Panc1 (cell line): ENCODE results near the gene ELAVL1. TPM values are rescaled to one million over a fixed set of nuclear protein-coding genes. Genes with fewer than 3 reads are reported as not detected.

Experiments
- ATAC-seq: fragments of 200-7000 bp; cut with Tn5 transposase; 2 replicates; pipeline ENCODE4 v1.9.1; 2020; ENCODE audit warnings: mild to moderate bottlenecking, moderate library complexity
- BruUV-seq: library from RNA; stranded (reverse); fragments of 400-500 nt; replicated peaks from 2 replicates; lab custom pipeline; 2021; lab: Mats Ljungman, UMichigan
- CTCF ChIA-PET: fragments of 300-600 bp; sonication (Branson Sonifier 250); formaldehyde crosslinking; loops from one replicate; lab custom pipeline; 2022; ENCODE audit warnings: antibody characterized with exemption; lab: Charles Lee
- POLR2A ChIA-PET: fragments of 300-600 bp; sonication (Branson Sonifier 250); formaldehyde crosslinking; loops from one replicate; lab custom pipeline; 2022; ENCODE audit warnings: antibody characterized with exemption; lab: Charles Lee
- DNase-seq: peaks from one replicate; pipeline ENCODE4 v3.0.0-alpha.2; 2010; ENCODE audit warnings: low read depth, low spot score
- H3K27ac ChIP-seq: 2 replicates; pipeline ENCODE4 v1.5.1; 2011; ENCODE audit warnings: mild to moderate bottlenecking, low read length, inconsistent platforms
- H3K27me3 ChIP-seq: fragments of 200-500 bp; sonication (Bioruptor generic); 2 replicates; pipeline ENCODE4 v1.6.0; 2014; ENCODE audit warnings: low read length, inconsistent platforms; ENCODE audit not compliant: control insufficient read depth, insufficient read depth
- H3K36me3 ChIP-seq: fragments of 200-500 bp; sonication (Bioruptor generic); 2 replicates; pipeline ENCODE4 v1.5.1; 2014; ENCODE audit warnings: inconsistent platforms, mild to moderate bottlenecking, low read length, moderate library complexity; ENCODE audit not compliant: control insufficient read depth, insufficient read depth
- H3K4me1 ChIP-seq: 2 replicates; pipeline ENCODE4 v1.5.1; 2011; ENCODE audit warnings: inconsistent platforms, mild to moderate bottlenecking, low read length, moderate library complexity; ENCODE audit not compliant: control insufficient read depth, insufficient read depth
- H3K4me3 ChIP-seq, 2 experiments: 2 replicates each; pipeline ENCODE4 v1.5.1; 2011 to 2012; ENCODE audit warnings: low read depth in 2 of 2, low read length in 2 of 2, mild to moderate bottlenecking in 2 of 2, inconsistent platforms in 1 of 2, moderate library complexity in 1 of 2
- H3K9me3 ChIP-seq: fragments of 200-500 bp; sonication (Bioruptor generic); 2 replicates; pipeline ENCODE4 v1.5.1; 2014; ENCODE audit warnings: low read depth, mild to moderate bottlenecking, inconsistent platforms, low read length, moderate library complexity; ENCODE audit not compliant: control insufficient read depth, insufficient read depth
- POLR2AphosphoS5 ChIP-seq: IDR thresholded peaks from 2 replicates; pipeline ENCODE4 v1.6.1; 2012; ENCODE audit warnings: mild to moderate bottlenecking, low read depth, low read length, moderate library complexity
- SIN3A ChIP-seq: IDR thresholded peaks from 2 replicates; pipeline ENCODE4 v1.6.1; 2012; ENCODE audit warnings: low read depth, mild to moderate bottlenecking, low read length, moderate library complexity, borderline replicate concordance; ENCODE audit not compliant: insufficient read depth
- TCF7L2 ChIP-seq: IDR thresholded peaks from 2 replicates; pipeline ENCODE4 v1.6.1; 2011; ENCODE audit warnings: mild to moderate bottlenecking, low read depth, low read length, inconsistent platforms
- in situ Hi-C: cut with HindIII; loops from 2 replicates; pipeline ENCODE4 v1.10.0; 2016; ENCODE audit warnings: low sequenced_read_pairs, low pct_unique_long_range_greater_than_20kb
- intact Hi-C: fragments of 100-400 bp; cut with micrococcal nuclease; formaldehyde crosslinking; loops from one replicate; pipeline ENCODE4 v1.10.0; 2022; ENCODE audit not compliant: unreplicated experiment
- total RNA-seq: library from RNA; stranded (reverse); gene quantifications from one replicate; pipeline ENCODE4 v1.2.1, GENCODE V29; 2021; ENCODE audit not compliant: unreplicated experiment
- TF ChIP-seq, protein P1 (sequence below), 2 experiments: IDR thresholded peaks; 2 replicates each; pipeline ENCODE4 v1.6.1; 2011 to 2012; ENCODE audit warnings: low read depth in 2 of 2, control low read depth in 1 of 2, low read length in 1 of 2, mild to moderate bottlenecking in 1 of 2, moderate library complexity in 1 of 2; ENCODE audit not compliant: insufficient read depth in 1 of 2
- TF ChIP-seq, protein P2 (sequence below): fragments of 450-650 bp; IDR thresholded peaks from 2 replicates; pipeline ENCODE4 v1.5.1; 2017; ENCODE audit warnings: mild to moderate bottlenecking

ELAVL1 gene
- total RNA-seq, 1 experiment from 2014 or later: 123 TPM

DNA sequence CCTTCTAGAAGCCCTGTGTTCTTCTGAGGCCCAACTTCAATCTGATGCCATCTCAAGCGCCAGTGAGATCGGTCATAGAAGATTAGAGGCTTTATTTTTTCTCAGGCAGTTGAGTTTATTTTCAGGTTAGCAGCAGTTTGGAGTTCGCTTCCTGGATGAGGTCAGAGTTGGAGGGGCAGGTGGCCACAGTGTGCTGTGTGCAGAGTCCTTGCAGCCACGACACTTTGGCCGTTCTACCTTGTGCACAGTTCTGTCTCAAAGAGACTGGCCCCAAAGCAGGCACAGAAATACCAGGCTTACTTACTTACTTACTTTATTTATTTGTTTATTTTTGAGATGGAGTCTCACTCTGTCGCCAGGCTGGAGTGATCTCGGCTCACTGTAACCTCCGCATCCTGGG is 15.9 kb upstream of the ELAVL1 start:
- DNase-seq (no peak), ATAC-seq (no peak)
- in situ Hi-C loops: no loop called here
- intact Hi-C loops: no loop called here
- Histone ChIP-seq H3K4me3 (no peak overlapping the region), H3K27me3 (no peaks in the 10 kb centered on the region), H3K4me1 (no peaks in the 10 kb centered on the region), H3K27ac (no peak overlapping the region), H3K36me3 (no peaks in the 10 kb centered on the region), H3K9me3 (no peaks in the 10 kb centered on the region)
- no TSS peak for BruUV-seq
- ChIA-PET POLR2A (no interaction called here), CTCF (no interaction called here)
- TF ChIP-seq SIN3A (no peak), TCF7L2 (no peak), POLR2AphosphoS5 (no peak)
- TF ChIP-seq, protein P1, sequence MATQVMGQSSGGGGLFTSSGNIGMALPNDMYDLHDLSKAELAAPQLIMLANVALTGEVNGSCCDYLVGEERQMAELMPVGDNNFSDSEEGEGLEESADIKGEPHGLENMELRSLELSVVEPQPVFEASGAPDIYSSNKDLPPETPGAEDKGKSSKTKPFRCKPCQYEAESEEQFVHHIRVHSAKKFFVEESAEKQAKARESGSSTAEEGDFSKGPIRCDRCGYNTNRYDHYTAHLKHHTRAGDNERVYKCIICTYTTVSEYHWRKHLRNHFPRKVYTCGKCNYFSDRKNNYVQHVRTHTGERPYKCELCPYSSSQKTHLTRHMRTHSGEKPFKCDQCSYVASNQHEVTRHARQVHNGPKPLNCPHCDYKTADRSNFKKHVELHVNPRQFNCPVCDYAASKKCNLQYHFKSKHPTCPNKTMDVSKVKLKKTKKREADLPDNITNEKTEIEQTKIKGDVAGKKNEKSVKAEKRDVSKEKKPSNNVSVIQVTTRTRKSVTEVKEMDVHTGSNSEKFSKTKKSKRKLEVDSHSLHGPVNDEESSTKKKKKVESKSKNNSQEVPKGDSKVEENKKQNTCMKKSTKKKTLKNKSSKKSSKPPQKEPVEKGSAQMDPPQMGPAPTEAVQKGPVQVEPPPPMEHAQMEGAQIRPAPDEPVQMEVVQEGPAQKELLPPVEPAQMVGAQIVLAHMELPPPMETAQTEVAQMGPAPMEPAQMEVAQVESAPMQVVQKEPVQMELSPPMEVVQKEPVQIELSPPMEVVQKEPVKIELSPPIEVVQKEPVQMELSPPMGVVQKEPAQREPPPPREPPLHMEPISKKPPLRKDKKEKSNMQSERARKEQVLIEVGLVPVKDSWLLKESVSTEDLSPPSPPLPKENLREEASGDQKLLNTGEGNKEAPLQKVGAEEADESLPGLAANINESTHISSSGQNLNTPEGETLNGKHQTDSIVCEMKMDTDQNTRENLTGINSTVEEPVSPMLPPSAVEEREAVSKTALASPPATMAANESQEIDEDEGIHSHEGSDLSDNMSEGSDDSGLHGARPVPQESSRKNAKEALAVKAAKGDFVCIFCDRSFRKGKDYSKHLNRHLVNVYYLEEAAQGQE (IDR thresholded peaks at IDR 0.05; ENCODE audit: insufficient read depth in 1 of 2, low read depth in 2 of 2, low read length in 1 of 2): no peak
- TF ChIP-seq, protein P2, sequence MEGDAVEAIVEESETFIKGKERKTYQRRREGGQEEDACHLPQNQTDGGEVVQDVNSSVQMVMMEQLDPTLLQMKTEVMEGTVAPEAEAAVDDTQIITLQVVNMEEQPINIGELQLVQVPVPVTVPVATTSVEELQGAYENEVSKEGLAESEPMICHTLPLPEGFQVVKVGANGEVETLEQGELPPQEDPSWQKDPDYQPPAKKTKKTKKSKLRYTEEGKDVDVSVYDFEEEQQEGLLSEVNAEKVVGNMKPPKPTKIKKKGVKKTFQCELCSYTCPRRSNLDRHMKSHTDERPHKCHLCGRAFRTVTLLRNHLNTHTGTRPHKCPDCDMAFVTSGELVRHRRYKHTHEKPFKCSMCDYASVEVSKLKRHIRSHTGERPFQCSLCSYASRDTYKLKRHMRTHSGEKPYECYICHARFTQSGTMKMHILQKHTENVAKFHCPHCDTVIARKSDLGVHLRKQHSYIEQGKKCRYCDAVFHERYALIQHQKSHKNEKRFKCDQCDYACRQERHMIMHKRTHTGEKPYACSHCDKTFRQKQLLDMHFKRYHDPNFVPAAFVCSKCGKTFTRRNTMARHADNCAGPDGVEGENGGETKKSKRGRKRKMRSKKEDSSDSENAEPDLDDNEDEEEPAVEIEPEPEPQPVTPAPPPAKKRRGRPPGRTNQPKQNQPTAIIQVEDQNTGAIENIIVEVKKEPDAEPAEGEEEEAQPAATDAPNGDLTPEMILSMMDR: no peak

DNA sequence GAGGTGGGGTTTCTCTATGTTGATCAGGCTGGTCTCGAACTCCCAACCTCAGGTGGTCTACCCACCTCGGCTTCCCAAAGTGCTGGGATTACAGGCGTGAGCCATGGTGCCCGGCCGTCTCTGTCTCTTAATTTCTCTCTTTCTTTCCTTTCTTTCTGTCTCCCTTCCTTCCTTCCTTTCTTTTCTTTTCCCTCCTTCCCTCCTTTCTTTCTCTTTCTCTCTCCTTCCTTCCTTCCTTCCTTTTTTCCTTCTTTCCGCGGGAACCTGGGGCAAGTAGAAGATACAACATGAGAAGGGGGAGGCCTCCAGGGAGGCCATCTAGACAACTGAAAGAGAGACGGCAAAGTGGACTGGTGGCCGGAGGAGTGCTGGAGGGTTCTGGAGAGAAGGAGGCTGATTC is 15.2 kb upstream of the ELAVL1 start:
- intact Hi-C loops: no loop called here
- POLR2A ChIA-PET: no interaction called here
- CTCF ChIA-PET: interaction anchor here (0.7 kb wide), 1 partner anchor 348 kb away, joined by 7 read pairs; no protein-coding TSS in a partner anchor

More for the DNA sequence above, 15.2 kb upstream of the ELAVL1 start:
- TF ChIP-seq, protein P1 (IDR thresholded peaks at IDR 0.05; ENCODE audit: insufficient read depth in 1 of 2, low read depth in 2 of 2, low read length in 1 of 2): no peak
- TF ChIP-seq TCF7L2 (no peak), SIN3A (no peak), POLR2AphosphoS5 (no peak)
- TF ChIP-seq, protein P2: no peak
- no peaks in the 10 kb centered on the region for H3K4me1 ChIP-seq
- BruUV-seq: no TSS peak
- H3K9me3 ChIP-seq: no peaks in the 10 kb centered on the region
- DNase-seq (no peak), ATAC-seq (no peak)
- no peaks in the 10 kb centered on the region for H3K36me3 ChIP-seq
- in situ Hi-C loops: no loop called here
- H3K4me3 ChIP-seq: no peak overlapping the region
- no peak overlapping the region for H3K27ac ChIP-seq
- no peaks in the 10 kb centered on the region for H3K27me3 ChIP-seq
